Cerebellar nuclear complex (tissue), 1 donor: ENCODE results near the gene TMEM91.
"Not testable (repeated sequence)": the region's sequence is repeated elsewhere in the genome, so short reads cannot be mapped to it uniquely, and the experiment has no call there.

Experiments
- DNase-seq, 2 experiments: peaks; one replicate each; lab custom pipeline; 2025; lab: John Stamatoyannopoulos, UW

The TMEM91 gene

DNA sequence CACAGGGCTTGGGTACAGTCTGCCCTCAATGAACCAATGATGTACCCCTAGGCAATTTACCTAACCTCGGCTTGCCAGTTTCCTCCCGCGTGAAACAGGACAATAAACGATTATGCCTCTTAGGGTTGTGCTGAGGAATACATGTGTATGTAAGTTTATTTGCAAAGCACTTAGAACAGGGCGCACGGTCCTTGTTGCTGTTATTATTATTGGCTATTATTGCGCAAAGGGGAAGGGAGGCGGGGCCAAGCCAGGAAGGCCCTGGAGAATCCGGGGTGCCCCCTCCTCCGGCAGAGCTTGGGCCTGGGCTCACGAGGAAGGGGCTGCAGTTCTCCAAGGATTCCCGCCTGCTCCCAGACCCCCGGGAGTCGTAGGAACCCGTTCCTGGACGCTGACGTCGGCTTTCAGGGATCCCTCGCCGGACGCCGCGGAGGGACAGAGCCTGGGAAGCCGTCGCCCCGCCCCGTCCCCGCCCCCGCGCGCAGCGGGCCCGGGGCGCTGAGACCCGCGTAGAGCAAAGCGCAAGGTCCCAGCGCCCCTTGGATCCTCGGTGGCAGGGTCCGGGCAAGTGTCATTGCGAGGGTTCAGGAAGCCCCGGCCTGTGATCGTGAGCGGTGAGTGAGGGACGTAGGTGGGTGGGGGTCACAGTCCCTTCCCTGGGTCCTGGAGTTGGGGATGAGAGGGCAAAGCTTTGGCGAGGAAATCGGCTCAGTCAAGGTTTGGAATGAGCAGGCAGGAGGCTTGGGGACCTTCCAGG lies at the start of gene TMEM91:
TSS of gene TMEM91 (plus strand) at position 293 of the 757 bp plus-strand sequence. CDS start 1,777 bp downstream, outside the sequence.
- DNase-seq = no peak

GRCh38 chr19:41327076-41327575 lies 49.2 kb upstream of the TMEM91 start:
- no peak for DNase-seq

GRCh38 chr19:41327576-41328156 lies 48.7 kb upstream of the TMEM91 start:
- DNase-seq = no peak

DNA sequence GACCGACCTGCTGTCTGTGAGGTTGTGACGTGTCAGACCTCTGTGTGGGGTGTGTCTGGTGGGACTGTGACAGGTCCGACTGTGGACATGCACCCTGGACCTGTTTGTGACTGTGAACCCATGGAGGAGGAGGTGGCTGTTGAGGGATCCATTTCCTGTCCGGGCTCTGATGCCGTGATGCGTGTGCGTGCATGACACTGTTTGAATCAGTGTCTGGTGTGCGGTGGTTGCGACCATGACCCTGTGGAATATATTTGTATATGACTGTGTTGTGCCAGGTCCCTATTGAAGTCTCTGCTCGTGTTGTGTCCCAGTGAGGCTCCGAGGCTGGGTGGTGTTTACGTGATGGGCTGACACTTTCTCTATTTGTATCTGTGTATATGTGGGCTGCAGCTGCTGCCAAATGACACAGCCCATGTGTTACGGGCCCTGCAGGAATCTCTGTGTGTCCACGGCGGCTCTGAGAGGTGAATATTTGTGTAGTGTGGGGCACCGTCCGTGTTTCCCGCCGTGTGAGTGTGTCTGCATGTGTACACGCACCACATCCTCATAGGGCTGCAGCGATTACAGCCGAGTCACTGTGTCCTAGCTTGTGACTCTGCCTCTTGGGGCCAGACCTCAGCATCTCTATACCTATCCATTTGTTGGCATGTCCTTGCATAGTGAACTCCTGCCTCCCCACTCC lies 48.0 kb upstream of the TMEM91 start:
- DNase-seq = no peak

- no peak for DNase-seq
These were observed 47.5 kb upstream of the TMEM91 start for GRCh38 chr19:41328842-41329225.

DNA sequence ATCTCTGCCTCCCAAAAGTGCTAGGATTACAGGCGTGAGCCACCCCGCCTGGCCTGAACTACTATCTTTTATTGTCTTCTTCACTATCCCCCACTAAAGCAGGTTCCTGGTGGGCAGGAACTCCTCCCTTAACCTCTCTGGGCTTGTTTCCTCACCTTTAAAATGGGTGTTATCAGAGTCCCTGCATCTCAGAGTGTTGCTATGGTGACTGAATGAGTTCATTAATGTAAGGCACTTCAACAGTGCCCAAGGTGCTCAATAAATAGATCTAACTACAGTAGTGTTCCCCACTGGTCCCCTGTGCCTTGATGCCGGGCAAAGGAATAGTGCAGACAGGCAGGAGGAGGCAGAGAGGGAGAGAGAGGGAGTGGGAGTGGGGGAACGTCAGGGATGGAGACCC lies 45.9 kb upstream of the TMEM91 start:
- no peak for DNase-seq

DNA sequence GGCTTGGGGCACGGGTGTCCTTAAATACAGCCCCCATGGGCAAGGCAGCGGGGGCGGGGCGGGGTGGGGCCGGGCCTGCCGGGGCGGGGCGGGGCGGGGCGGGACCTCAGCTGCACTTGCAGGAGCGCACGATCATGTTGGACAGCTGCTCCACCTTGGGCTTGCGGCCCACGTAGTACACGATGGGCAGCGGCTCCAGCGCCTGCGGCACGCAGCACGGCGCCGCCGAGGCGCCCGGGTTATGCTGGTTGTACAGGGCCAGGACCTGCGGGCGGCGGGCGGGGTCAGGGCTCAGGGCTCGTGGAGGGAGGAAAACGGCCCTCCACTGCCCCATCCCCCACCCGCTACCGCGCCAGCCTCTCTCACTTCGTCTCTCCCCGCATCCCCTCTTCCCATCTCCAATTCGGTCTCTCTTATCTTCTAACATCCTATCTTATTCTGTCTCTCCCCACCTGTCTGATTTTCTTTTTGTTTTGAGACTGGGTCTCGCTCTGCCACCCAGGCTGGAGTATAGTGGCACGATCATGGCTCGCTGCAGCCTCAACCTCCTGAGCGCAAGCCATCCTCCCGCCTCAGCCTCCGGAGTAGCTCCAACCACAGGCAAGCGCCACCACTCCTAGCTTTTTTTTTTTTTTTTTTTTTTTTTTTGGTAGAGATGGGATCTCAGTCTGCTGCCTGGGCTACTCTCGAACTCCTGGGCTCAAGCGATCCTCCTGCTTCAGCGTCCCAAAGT lies 45.2 kb upstream of the TMEM91 start:
- no peak for DNase-seq

GRCh38 chr19:41332000-41332399 lies 44.3 kb upstream of the TMEM91 start:
- DNase-seq = no peak

DNA sequence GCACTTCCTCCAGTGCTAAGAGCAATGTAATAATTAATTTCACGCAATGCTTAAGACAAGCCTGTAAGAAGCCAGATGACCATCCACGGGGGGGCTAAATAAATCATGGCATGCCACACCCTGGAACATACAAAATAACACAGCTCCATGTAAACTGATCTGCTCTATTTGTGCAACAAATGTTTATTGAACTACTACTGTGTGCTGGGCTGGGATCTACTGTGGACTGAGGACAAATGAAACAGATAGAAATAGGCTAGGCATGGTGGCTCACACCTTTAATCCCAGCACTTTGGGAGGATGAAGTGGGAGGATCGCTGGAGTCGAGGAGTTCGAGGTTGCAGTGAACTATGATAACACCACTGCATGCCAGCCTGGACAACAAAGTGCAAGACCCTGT lies 43.9 kb upstream of the TMEM91 start:
- DNase-seq = no peak

GRCh38 chr19:41334793-41335192 lies 41.5 kb upstream of the TMEM91 start:
- no peak for DNase-seq

- no peak for DNase-seq
These were observed 40.9 kb upstream of the TMEM91 start for GRCh38 chr19:41335467-41335866.

DNA sequence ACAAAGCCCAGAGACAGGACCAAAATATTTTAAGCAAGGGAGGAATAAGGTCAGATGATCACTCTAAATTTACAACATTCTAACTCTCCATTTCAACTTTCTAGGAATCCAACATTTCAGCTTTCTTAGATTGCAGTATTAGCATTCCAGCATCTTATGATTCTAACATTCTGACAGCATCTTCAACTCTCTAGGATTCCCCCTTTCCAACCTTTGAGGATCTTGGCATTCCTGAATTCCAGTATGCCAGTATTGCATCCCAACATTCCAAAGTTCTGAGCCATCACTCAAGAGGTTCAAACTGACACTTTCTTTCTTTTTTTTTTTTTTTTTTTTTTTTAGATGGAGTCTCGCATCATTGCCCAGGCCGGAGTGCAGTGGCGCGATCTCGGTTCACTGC lies 36.4 kb upstream of the TMEM91 start:
- no peak for DNase-seq

DNA sequence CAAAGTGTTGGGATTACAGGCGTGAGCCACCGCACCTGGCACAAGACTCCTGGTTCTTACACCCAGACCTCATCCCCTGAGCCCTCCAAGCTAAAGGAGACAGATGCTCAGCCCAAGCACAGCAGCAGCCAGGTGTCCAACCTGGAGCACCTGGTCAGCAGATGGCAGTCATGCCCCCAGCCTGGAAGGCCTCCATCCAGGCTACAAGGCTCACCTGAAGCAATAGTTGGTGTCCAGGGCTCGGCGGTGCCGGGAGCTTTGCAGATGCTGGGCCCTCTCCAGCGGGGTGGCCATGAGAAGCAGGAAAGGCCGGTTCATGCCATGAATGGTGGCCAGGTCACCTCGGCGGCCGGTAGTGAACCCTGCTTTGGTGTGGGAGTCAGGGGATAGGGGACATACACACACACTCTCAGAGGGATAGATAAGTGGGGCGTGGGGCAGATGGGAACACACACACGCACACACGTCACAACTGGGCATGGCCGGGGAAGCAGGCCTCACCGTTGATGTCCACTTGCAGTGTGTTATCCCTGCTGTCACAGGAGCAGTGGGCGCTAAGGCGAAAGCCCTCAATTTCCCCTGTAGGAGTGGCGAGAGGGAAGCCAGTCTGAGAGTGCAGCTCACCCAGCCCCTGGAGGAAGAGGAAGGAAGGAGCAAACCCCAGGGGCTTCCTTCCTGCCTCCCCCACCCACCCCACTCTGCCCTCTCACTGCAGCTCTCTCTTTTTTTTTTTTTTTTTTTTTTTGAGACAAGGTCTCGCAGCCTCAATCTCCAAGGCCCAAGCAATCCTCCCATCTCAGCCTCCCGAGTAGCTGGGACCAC lies 34.5 kb upstream of the TMEM91 start:
- no peak for DNase-seq

DNA sequence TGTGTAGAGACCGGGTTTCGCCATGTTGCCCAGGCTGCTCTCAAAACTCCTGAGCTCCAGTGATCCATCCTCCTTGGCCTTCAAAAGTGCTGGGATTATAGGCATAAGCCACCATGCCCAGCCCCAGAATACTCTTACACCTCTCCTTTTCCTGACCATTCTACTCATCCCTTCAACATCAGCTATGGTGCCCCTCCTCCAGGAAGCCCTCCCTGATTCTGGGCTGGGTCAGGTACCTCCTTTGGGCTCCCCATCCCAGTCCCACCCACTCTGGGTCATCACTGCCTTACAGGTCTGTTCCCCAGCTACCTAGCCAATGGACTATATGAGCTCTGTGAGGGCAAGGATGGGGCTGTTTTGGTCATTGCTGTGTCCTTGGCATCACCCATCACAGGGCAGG lies 32.2 kb upstream of the TMEM91 start:
- DNase-seq = no peak

GRCh38 chr19:41346916-41347315 lies 29.4 kb upstream of the TMEM91 start:
- not testable (repeated sequence) for DNase-seq

DNA sequence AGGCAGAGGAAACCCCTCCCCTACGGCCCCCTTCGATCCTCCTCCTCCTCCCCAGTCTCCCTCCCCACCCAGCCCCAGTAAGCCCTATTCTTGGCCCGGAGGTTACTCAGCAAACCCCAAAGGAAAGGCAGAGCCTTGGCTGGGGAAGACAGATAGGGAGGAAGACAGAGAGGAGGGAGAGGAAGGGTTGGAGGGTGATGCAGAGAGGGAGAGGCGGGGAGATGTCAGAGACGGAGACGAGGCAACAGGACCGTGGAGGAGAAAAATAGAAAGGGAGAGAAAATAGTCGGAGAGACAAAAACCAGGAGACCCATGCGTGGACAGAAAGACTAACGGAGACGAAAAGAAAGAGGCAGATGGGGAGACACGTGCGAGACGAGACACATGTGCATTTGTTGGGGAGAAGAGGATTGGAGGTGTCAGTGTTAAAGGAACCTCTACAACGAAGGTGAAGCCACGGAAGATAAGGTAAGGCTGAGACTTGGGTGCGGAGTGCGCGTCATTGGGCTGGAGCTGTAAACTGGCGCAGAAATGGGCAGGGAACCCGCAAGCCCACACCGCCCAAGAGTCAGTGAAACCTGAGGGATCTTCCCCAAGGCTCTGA lies 25.5 kb upstream of the TMEM91 start:
- no peak for DNase-seq

DNA sequence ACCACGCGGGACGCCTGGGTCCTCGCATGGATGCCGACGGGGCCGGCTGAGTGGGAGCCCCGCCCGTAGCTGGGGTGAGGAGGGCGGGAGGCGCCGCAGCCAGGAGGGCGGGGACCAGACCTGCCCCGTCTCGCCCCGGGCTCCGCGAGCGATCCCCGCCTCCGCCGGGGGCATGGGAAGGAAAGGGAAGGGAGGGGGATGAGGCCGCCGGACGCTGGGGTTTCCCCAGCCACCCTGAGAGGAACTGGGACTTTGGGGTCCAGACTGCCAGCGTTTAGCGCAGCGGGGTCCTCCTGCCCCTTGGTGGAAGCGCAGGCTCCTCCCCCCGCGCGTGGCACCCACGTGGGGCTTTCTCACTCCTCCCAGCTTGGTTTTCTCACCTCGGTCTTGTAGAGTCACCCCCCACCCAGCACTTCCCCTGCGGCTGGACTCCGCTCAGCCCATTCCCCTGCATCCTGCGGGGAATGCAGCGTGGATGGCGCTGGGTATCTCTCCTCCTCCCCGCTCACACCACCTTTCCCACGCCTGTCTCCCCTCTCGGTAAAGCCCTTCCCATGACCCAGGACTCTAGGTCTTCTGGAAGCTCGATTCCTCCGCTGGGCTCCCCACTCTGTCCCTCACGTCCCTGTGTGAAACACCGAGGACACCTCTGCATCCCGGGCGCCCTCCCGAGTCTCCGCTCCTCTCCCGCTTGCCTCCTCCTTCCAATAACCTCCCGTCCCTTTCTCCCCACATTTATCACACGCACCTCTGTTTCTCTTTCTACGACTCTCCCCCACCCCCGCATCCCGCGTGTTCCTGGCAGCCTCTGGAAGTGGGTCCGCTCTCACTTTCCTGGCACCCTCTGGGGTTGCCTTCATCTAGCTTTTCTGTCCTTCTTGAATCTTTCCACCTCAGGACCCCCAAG lies 24.7 kb upstream of the TMEM91 start:
- no peak for DNase-seq

DNA sequence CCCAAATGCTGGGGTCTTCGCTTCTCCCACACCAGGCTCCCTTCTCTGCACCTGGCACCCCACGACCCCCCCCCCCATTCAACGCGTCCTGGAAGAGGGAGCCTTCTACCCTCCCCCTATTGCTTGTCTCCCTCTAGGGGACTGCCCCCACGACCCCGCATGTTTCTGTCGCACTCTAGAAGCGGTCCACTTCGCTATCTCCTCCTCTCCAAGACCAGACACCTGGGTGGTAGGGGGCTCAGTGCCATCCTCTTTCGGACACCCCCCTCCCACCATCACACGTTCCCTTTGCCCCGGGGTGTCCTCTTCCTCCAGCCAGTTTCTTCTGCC lies 24.1 kb upstream of the TMEM91 start:
- no peak for DNase-seq

DNA sequence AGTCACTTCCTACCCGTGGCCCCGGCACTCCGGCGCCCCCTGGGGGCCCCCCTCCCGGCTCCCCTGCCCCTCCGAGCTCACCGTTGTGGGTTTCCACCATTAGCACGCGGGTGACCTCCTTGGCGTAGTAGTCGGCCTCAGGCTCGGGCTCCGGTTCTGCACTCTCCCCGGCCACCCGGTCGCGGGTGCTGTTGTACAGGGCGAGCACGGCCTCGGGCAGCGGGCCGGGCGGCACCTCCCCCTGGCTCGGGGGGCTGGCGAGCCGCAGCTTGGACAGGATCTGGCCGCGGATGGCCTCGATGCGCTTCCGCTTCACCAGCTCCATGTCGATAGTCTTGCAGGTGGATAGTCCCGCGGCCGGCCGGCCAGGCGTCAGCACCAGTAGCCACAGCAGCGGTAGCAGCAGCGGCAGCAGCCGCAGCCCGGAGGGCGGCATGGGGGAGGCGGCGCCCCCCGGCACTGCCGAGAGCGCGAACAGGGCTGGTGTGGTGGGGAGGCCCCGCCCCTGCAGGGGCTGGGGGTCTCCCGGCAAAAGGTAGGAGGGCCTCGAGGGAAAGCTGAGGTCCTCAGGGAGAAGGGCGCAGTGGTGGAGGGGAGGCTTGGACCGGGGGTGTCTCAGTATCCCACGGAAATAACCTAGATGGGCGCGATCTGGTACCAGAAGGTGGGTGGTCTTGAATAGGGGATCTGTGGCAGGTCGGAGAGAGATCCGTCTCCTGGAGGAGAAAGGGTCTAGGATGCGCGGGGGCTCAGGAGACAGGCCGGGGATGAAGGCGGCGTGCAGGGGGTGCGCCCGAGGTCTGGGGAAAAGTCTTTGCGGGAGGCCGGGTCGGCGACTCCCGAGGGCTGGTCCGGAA lies 23.5 kb upstream of the TMEM91 start:
- no peak for DNase-seq
